ENCODE results near the gene USP21. TPM values are rescaled to one million over a fixed set of nuclear protein-coding genes. Genes with fewer than 3 reads are reported as not detected.

Gene USP21
- total and polyA plus RNA-seq, 2 of the 8 experiments (the other 6 are each of a cell fraction or from before 2014, with no cell fraction given) = 23.9 to 36.3 TPM

GRCh38 chr1:161172776-161173376, 13.6 kb downstream of the USP21 start:
- H2AK5ac ChIP-seq (ENCODE audit: low read depth, low read length) = no peak overlapping the region
- no peak overlapping the region for H3K9ac ChIP-seq (replicated peaks in 1 of 4; ENCODE audit: extremely low read depth in 1 of 4, low read depth in 3 of 4, low read length in 3 of 4)
- H2BK20ac ChIP-seq (ENCODE audit: low read length) = no peak overlapping the region
- no peak overlapping the region for H2BK5ac ChIP-seq (ENCODE audit: low read depth, low read length)
- peaks cover 13 to 43% (median 35%) of the 10 kb centered on the region in 4 experiments for H3K36me3 ChIP-seq (ENCODE audit: control insufficient read depth in 2 of 4, insufficient read depth in 4 of 4, low read length in 3 of 4)
- FAIRE-seq = no peak
- no peak overlapping the region for H3K27ac ChIP-seq (ENCODE audit: low read depth, low read length)
- ChIA-PET CTCF (ENCODE audit: partially characterized antibody) (interaction anchor here (0.6 to 1.2 kb wide), 4 partner anchors 21 to 76 kb away, joined by 3 to 6 read pairs (median 4); no protein-coding TSS in a partner anchor), POLR2A (ENCODE audit: partially characterized antibody) (no interaction called here)
- peaks cover 0 to 6% of the 10 kb centered on the region in 2 experiments for H4K20me1 ChIP-seq (replicated peaks in 1 of 2; ENCODE audit: control insufficient read depth in 1 of 2, insufficient read depth in 2 of 2, low read length in 2 of 2)
- H2BK15ac ChIP-seq (ENCODE audit: low read length) = no peak overlapping the region
- no peak overlapping the region for H4K5ac ChIP-seq (ENCODE audit: insufficient read length, low read depth, low read length)
- H3K56ac ChIP-seq (replicated peaks; ENCODE audit: insufficient read length, low read depth, low read length) = no peak overlapping the region
- H4K91ac ChIP-seq (replicated peaks; ENCODE audit: insufficient read length, low read length) = no peak overlapping the region
- H3K79me1 ChIP-seq (ENCODE audit: low read depth, low read length) = peaks cover 4% of the 10 kb centered on the region
- H3K27me3 ChIP-seq (replicated peaks in 1 of 4; ENCODE audit: control insufficient read depth in 3 of 4, extremely low read depth in 1 of 4, insufficient read depth in 3 of 4, low read length in 3 of 4) = no peaks in the 10 kb centered on the region
- H3K4me1 ChIP-seq (replicated peaks in 1 of 4; ENCODE audit: control insufficient read depth in 3 of 4, insufficient read depth in 4 of 4, low read length in 3 of 4) = peaks cover 0 to 9% (median under 1%) of the 10 kb centered on the region in 4 experiments; a peak in 2 of 7 replicates
- no peak overlapping the region for H3K4me2 ChIP-seq (ENCODE audit: insufficient read depth in 1 of 2, low read depth in 2 of 2, low read length in 2 of 2)
- H3K4ac ChIP-seq (replicated peaks; ENCODE audit: insufficient read length, low read depth, low read length) = no peak overlapping the region
- DNase-seq (ENCODE audit: low read depth in 1 of 2, low spot score in 2 of 2) = no peak
- H4K8ac ChIP-seq (ENCODE audit: extremely low read depth, insufficient read depth, low read length) = no peak overlapping the region
- no peak overlapping the region for H3K4me3 ChIP-seq (ENCODE audit: extremely low read depth in 1 of 4, insufficient read depth in 2 of 4, low read depth in 3 of 4, low read length in 4 of 4)
- no peak overlapping the region for H2BK12ac ChIP-seq (ENCODE audit: low read depth, low read length)
- no peak overlapping the region for H2AFZ ChIP-seq (ENCODE audit: low read length)
- H2BK120ac ChIP-seq (replicated peaks; ENCODE audit: low read depth, low read length) = no peak overlapping the region
- peaks cover 0 to 4% of the 10 kb centered on the region in 2 experiments; a peak in 1 of 4 replicates for H3K79me2 ChIP-seq (ENCODE audit: control insufficient read depth in 1 of 2, insufficient read depth in 2 of 2, low read length in 2 of 2)
- no peak overlapping the region for H3K14ac ChIP-seq (ENCODE audit: insufficient read length)
- WGBS, 2 experiments (ENCODE audit: extremely low coverage in 1 of 2, insufficient coverage in 1 of 2, insufficient read length in 1 of 2, insufficient replicate concordance in 2 of 2, low coverage in 1 of 2, low lambda C conversion rate in 2 of 2, missing lambda C conversion rate in 1 of 2) = 71% methylated on average over 4 of the region's 4 CpGs; no CpG with 5 or more reads in 1 of the 2 experiments
- H3K23ac ChIP-seq (ENCODE audit: insufficient read length) = no peak overlapping the region
- no peaks in the 10 kb centered on the region for H3K9me3 ChIP-seq (ENCODE audit: insufficient read depth in 2 of 2, low read depth in 1 of 2, low read length in 1 of 2)
- peaks cover 2% of the 10 kb centered on the region; the same call in 1 of the 2 replicates for H3K23me2 ChIP-seq (ENCODE audit: low read depth, low read length)
- no peak overlapping the region for H3K18ac ChIP-seq (ENCODE audit: extremely low read depth, low read length)
- no peak for TF ChIP-seq SIN3A (conservative IDR thresholded peaks at IDR 0.05 in 1 of 2, IDR thresholded peaks at IDR 0.05 in 1 of 2; ENCODE audit: low read depth in 1 of 2, low read length in 2 of 2)
- TF ChIP-seq TCF12 (IDR thresholded peaks at IDR 0.05; ENCODE audit: low read depth, low read length) = no peak
- TF ChIP-seq SUZ12 (IDR thresholded peaks at IDR 0.05; ENCODE audit: low read length) = no peak
- no peak for TF ChIP-seq MAX (IDR thresholded peaks at IDR 0.05)
- TF ChIP-seq EGR1 (IDR thresholded peaks at IDR 0.05; ENCODE audit: borderline replicate concordance, low read depth, low read length) = no peak
- no peak for TF ChIP-seq TAF7 (optimal IDR thresholded peaks at IDR 0.05; ENCODE audit: borderline replicate concordance, low read depth, low read length)
- TF ChIP-seq SP1 (IDR thresholded peaks at IDR 0.05; ENCODE audit: low read depth, low read length) = no peak
- no peak for TF ChIP-seq RXRA (IDR thresholded peaks at IDR 0.05; ENCODE audit: insufficient read depth, low read depth, low read length)
- no peak for TF ChIP-seq SP4 (IDR thresholded peaks at IDR 0.05; ENCODE audit: low read length)
- TF ChIP-seq GTF2F1 (IDR thresholded peaks at IDR 0.05; ENCODE audit: borderline replicate concordance, low read depth, low read length) = no peak
